HG02885 (cell line): Measurements from ENCODE around the gene RXRA.

ENCODE experiments used
- ATAC-seq: cut with Tn5 transposase; IDR thresholded peaks from one replicate; pipeline ENCODE4 v1.9.1; 2021; ENCODE audit warnings: mild to moderate bottlenecking; ENCODE audit not compliant: unreplicated experiment, poor library complexity

The RXRA gene

DNA sequence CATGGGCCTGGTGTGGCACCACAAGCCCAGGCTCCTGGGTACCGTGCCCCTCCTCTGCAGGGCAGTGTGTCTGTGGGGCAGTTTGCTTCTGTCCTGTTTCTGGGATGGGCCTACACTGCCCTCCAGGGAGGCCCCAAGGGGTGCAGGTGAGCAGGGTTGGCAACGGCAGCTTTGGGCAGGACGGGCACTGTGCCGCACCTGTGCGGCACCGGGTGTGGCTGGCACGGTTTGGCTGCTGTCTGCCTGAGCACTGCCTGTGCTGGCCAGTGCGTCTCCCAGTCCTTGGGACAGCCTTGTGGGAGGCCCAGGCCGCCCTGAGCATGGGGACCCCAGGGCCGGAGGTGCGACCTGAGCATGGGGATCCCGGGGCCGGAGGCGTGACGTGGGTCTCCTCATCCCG, 37.2 kb downstream of the RXRA start:
- no peak for ATAC-seq

DNA sequence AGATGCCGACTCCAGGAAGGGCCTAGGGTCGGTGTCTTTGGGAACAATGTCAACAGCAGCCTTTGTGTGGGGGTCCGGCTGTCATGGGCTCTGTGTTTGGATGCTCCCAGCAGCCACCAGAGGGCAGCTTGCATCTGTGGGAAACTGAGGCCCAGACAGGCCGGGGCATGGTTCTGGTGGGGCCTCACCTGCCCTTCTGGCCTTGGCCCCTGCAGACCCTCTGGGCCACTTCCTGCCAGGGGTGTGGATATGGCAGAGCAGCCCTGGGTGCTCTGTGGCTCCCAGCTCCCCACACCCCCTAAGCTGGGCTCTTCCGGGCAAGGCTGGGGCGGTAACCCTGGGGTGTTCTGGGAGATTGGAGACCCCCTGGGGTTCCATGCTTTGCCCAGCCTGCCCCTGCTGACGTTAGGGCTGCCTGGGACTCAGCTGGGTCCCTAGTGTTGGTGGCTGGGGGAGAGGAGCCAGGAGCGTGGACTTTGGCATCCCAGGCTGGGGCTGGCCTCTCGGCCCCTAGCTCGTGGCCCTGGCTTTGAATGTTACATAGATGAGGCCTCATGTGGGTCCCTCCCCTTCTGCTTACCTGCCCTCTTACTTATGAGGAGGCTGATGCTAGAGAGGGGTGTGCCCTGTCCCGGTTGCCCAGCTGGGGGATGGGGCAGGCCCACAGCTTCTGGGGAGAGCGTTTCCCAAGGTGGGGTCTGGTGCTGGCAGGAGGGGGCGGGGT, 38.3 kb downstream of the RXRA start:
- ATAC-seq: no peak

DNA sequence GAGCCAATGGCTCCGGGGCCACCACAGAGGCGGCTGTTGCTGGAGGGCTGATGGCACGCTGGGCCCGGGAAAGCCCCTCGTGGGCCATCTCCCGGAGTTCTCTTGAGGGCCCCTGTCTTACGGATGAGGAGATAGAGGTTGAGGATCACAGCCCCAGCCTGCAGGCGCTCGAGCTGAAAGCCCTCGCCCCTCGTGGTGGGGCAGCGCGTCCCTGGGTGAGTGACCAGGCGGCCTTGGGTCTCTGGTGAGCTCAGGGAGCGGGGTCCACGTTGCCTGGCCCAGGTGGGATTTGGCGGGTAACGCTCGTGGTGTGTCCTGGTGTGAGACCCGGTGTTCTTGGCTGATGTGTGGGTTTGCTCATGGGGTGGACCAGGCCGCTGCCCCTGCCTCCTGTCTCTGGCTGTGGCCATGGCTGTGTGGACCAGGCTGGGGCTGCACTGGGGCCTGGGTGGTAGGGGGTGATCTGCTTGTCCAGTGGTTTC, 38.9 kb downstream of the RXRA start:
- no peak for ATAC-seq

DNA sequence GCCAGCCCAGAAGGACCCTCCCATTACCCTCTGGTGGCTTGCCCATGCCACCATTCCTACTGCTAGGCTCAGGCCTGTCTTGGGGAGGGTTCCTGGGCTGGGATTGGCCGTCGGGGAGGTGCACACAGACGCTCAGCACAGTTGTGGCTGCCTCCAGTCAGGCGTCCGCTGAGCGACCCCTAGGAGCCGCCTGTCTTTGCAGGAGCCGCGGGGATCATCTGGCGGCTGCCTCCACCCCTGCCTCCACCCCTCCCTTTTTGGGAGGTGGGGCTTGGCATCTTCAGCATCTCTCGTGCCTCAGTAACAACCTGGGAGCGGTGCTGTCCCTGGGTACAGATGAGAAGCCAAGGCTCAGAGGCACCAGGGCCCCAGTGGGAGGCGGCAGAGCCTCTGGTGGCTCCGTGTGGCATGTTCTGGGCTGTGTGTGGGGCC, 39.6 kb downstream of the RXRA start:
- no peak for ATAC-seq

DNA sequence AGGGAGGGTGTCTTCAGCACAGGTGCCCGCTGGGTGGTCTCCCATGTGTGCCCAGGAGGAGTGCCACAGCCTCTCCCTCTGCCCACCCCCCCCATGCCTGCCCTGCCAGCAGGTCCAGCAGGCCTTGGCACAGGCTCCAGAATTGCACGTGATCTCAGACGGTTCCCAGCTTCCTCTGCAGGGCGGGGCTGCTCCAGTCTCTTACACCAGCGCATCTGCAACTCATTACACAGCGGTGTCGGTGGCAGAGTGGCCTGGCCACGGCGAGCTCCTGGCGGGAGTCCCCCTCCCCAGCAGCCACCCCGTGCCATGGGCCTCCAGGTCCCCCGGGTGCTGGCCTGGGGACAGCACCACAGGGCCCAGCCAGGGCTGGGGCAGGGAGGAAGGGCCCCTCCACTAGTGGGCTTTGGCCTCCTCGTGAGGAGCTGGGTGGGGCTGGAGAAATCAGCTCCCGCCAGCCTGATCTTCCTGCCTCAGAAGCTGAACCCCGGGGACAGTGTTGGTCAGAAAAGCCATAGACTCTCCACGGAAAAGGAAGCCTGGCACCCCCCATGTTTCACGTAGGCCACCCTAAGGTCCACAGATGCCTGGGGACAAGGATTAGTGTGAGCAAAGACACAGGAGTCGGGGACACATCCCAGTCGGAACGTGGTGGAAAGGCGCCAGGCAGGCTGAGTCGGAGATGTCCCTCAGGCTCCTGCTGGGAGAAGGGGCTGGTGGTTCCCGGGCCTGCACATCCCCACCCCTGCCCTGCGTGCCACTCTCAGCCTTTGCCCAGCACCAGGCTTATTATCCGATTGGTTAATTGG, 40.2 kb downstream of the RXRA start:
- no peak for ATAC-seq

DNA sequence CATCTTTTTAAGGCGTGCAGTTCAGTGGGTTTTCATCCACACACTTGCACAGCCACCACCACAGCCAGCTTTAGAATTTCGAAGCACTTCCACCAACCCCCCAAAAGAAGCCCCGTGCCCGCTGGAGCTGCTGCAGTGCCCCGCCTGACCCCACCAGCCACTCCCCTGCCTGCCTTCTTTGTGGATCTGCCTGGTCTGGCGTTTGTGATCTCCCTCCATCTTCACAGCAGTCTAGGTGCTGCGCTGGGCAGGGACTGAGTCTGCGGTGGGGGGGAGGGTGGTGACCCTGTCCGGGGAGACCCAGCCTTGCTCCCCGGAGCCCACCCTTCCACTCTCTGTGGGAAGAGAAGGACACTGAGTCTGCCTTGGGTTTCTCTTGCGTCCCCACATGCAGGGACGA, 40.8 kb downstream of the RXRA start:
- ATAC-seq: no peak

DNA sequence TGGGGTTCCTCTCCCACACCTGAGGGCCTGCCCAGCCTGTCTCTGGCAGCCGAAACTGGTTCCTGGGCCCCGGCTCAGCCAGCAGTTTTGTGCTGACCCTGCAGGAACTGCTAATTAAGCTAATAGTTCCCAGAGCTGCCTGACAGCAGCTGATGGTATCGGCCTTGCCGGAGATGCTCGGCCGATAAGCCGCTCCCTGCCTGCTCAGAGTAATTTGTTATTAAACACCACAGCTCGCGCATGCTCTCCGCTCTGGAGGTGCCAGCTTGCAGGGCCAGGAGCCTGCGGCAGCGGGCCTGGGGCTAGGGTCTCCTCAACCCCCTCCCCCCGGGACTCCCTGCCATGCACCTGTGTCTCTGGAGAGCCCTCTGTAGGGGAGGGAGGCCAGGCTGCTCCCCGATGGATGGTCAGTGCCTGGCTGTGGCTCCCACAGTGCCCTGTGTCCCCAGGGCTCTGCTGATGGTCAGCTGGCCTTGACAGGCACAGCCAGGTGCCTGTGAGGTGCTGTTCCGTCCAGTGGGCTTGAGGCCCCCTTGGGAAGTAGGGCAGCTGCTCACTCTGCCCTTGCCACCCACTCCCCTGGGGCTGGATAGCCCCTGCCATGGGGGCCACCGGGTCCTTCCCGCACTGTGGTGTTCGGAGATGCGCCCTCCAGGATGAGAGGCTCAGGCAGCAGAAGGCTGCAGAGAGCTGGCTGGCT, 41.7 kb downstream of the RXRA start:
- no peak for ATAC-seq

DNA sequence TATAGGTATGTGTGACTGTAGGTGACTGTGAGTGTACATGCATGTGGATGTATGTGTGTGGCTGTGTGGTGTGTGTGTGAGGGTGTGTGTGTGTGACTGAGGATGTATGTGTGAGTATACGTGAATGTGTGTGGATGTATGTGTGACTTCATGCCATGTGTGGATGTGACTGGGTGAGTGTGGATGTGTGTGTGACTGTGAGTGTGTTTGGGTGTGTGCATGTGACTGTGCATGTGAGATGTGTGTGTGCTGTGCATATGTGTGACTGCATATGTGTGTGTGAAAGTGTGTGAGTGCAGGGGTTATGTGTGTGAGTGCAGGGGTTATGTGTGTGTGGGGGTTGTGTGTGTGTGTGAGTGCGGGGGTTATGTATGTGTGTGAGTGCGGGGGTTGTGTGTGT, 42.3 kb downstream of the RXRA start:
- no peak for ATAC-seq

DNA sequence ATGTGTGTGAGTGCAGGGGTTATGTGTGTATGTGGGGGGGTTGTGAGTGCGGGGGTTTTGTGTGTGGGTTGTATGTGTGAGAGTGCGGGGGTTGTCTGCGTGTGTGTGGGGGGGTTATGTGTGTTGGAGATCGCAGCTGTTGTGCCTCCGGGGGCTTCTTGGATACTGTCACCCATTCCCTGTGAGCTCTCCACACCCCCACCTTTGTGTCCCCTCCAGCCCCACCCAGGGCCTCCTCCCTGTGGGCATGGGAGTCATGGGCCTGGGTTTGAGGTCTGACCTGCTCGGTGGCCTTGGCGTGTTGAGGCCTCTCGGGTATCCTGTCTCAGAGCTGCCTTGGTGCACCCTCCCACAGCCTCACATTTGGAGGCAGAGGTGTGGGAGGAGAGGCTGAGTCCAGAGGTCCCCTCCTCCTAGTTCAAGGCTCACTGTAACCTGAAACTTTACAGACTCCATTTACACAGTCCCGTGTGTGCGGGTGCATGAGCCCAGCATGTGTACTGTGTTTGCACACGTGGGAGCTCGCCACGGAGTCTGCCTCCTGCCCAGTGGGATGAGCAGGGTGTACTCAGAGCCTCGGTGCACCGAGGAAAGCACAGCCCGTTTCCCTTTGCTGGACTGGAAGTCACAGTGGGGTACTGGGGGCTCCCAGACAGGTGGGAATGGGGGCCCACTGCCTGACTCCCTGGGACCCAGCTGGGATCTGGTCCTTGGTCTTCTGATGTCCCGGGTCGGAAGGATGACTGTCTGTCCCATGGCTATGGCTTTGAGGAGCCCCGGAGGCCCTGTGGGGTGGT, 43.4 kb downstream of the RXRA start:
- ATAC-seq: no peak

DNA sequence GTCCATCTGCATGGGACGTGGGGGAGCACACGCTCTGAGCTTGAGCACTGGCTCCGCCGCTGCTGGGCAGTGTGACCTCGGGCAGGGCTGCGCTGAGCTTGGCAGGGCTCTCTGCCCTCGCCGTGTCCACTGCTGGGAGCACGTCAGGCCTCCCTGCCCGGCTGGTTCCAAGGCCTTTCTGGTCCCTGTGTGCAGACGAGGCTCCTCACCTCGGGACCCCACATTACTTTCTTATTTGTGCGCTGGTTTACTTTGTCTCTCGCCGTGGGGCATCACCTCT, 43.9 kb downstream of the RXRA start:
- no peak for ATAC-seq

DNA sequence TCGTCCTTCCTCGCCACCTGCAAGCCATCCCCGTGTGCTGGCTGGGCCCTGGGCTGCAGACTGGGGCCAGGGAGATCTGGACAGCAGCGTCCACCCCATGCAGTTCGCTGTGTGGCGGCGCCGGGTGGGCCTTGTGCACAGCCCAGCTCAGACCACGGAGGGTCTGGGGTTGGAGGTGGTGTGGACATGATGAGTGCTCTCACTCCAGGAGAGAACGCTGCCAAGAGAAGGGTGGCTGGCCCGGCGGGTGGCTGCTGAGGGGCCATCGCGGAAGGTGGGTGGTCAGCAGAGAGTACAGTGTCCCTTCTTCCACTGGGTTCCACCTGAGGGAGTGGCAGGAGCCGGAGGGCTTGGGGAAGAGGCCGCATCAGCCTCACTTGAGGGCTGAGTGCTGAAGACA, 44.4 kb downstream of the RXRA start:
- no peak for ATAC-seq

DNA sequence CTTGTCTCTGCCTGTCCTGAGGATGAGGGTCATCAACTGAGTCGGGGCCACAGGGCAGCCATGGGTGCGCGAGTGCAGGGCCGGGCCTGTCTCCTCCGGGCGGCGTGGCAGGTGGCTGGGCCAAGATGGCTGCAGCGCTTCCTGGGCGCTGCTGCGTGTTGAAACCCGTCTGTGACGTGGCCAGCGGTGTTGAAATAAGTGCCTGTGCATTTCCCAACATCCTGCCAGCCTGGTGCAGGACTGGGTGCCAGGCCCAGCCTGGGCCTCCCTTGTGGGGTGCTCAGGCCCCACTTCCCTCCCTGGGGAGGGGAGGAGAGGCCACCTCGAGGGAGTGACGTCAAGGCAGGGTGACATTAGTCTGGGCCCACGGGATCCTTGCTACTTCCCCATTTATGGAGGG, 45.5 kb downstream of the RXRA start:
- no peak for ATAC-seq

DNA sequence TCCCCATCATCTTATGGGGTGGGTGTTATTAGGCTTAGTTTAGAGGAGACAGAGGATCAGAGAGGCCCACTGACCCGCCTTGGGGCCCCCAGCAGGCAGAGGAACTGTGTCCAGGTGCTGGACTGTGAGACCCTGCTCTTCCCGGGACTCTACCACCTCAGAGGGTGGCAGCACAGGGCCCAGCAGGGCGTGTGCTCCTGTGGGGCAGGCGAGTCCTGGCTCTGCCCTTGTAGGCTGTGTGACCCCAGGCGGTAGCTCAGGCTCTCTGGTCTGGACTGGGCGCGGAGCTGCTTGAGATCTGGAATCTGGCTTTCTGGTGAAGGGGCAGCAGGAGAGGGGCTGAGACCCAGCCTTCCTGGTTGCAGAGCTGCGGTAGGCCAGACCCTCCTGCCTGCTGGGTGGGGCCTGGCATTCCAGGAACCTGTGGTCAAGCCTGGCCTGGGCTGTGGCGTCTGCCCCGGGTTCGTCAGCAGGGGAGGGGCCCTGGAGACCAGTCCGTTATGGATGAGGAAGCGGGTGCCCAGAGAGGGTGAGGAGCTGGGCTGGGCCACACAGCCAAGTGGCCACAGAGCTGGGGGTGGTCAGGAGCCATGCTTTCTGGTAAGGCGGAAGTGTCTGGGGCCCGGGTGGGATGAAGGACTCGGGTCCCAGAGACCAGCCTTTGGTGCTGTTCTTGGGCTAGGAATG, 46.5 kb downstream of the RXRA start:
- no peak for ATAC-seq

DNA sequence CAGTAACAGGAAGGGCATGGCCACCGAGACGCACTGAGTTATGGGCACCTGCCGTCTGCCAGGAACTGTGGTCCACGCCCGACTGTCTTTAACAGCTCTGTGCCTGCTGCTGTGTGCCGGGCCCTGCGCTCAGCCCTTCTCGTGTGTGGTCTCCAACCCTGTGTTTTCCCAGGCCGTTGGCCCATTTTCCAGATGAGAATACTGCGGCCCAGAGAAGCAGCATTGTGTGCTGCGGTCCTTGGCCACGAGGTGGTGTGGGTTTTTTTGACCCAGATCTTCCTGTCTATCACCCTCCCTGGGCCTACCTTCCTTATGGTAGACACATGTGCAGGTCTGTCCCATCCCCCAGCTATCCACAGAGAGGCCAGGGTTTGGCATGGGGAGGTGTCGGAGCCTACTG, 47.0 kb downstream of the RXRA start:
- no peak for ATAC-seq

DNA sequence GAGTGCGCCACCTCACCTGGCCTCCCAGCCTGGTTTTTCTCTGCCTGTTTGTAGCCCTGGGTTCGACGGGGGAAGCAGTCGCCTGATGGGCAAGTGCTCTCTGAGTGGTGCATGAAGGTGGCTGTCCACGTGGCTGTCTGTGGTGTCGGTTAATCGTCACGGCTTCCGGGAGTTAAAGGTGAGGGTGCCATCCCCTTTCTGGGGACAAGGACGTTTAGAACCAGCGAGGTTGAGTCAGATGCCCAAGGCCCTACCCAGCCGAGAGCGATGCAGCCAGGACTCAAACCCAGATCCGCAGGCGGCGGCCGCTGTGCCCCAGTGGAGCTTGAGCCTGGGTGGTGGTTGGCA, 47.7 kb downstream of the RXRA start:
- ATAC-seq: no peak

DNA sequence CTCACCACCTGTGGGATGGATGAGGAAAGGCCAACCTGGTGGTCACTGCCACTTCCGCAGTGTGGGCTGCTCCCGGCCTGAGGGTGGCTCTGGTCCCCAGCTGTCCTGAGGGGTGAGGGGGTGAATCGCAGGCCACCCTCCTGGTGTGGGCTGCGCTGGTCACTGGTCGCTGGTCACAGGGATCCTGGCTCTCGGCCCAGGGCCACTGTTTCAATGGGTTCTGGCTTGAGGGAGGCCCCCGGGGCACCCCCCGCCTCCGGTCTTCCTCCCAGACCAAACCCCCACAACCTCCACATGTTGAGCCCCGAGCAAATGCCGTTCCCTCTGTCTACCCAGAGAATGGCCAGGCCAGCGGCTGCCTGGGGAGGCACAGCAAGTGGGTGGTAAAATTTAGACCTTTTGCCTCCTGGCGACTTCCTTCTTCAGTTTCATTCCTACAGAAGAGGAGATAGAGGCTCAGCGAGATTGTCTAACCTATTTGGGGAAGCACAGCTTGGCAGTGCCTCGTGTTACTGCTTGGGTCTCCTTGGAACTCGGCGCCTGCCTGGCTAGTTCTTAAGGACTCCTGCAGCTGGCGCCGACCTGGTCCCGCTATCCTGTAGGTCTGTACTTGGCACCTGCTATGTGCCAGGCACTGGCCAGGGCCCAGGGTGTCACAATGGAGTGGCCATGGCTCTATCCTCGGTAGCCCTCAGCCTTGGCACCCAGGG, 48.2 kb downstream of the RXRA start:
- ATAC-seq: no peak

DNA sequence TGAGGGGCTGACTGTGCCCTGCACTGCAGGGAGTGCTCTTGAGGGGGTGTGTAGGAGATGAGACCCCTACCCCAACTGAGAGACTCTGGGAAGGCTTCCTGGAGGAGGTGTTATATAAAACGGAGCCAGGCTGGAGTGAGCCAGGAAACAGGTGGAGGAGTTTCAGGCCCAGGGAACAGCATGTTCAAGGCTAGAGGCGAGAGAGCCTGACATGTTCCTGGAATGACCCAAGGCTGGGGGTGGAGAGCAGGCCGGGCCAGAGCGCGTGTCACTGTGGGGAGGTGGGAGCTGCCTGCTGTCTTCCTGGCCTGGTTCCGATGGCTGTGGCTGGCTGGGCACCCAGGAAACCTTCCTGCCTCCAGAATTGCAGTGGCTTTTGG, 48.7 kb downstream of the RXRA start:
- ATAC-seq: no peak

DNA sequence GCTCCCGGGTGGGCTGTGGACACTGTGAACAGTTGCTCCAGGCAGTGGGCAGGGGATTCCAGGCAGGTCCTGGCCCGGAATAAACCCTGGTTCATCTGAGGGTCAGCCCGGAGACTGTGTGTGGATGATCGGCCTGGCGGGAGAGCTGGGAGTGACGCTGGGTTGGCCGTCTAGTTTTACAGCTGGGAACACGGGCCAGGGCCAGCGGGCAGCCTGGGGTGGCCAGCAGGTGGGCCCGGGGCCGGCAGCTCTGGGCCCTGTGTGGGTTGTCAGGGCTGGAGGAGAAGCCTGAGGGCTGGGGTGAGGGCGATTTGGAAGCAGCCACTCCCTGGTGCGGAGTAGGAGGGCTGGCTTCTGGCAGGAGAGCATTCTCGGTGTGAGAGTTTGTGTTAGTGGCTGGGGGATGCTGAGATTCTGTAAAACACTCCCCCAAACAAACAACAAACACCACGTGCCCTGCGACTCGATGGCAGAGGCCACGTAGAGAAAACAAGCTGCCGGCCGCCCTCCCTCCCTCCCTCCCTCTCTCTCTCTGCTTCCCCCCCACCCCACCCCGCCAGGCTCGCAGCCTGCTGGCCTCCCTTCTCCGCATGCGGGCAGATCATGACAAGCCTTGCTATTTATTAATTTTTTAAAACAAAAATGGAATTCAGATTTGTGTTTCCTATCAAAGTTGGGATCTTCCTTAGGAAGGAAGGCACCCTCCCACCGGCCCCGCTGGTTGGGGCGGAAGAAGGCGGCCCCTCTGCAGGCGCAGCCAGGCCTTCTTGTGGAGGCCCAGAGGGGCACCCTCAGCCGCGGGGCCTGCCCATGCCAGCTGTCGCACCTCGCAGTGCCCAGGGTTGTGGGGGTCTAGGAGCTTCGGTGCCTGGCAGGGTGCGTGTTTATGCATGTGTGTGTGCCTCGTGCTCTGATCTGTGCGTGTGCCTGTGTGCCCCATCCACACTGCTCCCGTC, 49.5 kb downstream of the RXRA start:
- ATAC-seq: no peak
